HG03280 (cell line): ENCODE measurements around the gene JPT1.

Experiments used
- ATAC-seq: cut with Tn5 transposase; IDR thresholded peaks from one replicate; pipeline ENCODE4 v1.9.1; 2021; ENCODE audit warnings: mild to moderate bottlenecking, moderate library complexity; ENCODE audit not compliant: unreplicated experiment

JPT1 gene

DNA sequence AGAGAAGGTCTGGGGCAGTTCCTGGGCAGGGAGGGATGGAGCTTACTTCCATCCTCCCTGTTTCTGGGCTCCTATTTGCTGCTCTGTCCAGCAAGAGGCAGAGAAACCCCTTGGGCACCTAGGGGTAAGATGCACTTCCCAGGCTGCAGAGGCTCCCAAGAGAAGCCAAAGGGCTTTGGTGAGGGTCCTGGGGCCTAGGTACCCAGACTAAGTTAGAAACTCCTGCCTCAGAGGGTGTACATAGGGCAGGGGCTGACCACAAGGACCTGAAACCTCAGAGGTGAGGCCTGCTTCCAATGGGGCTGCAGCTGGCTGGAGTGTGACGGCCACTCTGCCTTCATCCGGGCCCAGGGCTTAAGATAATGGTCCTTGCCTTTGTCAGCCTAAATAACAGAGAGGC lies 46.1 kb downstream of the JPT1 start:
- ATAC-seq = no peak

DNA sequence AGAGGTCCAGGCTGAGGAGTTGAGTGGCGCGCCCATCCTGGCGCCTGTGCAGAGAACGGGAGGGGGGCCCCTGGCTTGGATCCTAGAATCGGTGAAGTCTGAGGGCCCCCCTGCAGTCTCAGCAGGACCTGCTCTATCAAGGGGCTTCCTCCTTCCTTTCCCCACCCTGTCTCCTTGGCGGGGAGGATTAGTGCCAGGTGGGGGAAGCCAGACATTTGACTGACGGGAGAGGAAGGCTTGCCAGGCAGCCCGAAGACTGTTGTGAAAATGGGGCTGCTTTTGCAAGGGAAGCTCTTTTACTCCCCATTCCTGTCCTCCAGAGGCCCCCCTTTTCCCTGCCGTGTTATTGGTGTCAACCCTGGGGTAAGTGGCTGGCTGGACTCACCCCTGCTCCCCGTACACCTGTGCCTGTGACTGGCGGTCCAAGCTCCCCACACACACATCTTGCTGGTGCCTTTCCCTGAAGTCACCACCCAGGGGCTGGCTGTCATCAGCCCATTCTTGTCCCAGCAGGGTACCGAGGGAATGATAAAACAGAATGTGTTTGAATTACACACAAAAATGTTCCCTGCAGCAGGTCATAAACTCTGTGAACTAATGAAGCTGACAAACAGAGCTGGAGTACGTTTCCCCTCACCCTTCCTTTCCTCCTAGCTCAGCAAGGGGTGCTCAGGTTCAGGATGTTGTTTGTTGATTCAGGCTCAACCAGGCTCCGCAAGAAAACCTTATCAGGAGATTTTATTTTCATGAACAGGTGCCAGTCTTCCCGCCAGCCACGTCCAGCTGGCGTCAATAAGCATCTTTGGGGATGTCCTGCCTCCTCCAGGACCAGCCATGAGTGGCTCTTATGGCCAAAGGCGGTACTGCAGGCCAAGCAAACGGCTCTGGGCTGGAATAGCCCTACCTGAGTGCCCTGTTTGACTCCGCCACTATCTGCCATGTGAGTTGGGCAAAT lies 48.9 kb downstream of the JPT1 start:
- no peak for ATAC-seq

DNA sequence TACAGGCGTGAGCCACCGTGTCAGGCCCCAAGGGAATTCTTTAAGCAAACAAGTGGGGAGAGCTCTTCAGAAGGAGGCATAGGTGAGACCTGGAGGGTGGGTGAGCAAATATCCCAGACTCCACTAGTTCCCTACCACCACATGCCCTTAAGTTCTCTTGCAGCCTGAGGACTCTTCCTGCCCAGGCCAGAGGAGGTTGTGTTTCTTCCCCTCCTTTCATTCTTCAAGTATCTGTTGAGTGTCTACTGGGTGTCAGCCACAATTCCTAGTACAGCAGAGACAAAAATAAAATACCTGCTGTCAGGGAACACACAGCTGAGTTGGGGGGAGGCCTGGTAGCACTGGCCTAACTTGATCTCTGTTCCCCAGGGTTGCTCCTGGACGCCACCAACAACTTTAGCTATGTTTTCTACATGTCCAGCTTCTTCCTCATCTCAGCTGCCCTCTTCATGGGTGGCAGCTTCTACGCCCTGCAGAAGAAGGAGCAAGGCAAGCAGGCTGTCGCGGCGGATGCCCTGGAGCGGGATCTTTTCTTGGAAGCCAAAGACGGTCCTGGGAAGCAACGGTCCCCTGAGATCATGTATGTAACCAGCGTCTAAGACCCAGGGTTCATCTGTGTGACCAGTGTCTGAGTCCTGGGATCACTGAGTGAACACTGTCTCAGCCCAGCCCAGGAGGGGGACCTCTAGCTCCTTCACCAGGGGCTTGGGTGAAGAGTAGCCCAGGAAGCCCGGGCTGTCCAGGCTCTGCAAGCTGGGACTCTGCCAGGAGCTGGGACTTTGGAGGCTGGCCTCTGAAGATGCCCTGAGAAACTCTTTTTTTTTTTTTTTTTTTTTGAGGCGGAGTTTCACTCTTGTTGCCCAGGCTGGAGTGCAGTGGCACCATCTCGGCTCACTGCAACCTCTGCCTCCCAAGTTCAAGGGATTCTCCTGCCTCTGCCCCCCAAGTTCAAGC lies 50.4 kb downstream of the JPT1 start:
- no peak for ATAC-seq

DNA sequence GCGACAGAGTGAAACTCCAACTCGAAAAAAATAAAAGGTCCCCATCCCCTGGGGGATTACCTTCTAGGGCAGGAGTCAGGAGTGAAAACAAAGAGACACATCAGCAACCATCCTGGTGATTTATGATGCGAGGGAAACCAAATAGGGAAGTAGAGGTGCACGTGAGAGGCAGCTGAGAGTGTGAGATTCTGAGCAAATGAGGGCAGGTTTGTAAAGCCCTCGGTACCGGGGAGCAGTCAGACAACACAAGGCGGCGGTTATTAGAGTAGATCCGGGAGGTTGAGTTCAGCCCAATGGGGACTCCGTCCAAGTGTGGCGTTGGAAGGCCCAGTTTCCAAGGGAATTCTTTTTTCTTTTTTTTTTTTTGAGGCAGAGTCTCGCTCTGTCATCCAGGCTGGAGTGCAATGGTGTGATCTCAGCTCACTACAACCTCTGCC lies 51.9 kb downstream of the JPT1 start:
- ATAC-seq = no peak

DNA sequence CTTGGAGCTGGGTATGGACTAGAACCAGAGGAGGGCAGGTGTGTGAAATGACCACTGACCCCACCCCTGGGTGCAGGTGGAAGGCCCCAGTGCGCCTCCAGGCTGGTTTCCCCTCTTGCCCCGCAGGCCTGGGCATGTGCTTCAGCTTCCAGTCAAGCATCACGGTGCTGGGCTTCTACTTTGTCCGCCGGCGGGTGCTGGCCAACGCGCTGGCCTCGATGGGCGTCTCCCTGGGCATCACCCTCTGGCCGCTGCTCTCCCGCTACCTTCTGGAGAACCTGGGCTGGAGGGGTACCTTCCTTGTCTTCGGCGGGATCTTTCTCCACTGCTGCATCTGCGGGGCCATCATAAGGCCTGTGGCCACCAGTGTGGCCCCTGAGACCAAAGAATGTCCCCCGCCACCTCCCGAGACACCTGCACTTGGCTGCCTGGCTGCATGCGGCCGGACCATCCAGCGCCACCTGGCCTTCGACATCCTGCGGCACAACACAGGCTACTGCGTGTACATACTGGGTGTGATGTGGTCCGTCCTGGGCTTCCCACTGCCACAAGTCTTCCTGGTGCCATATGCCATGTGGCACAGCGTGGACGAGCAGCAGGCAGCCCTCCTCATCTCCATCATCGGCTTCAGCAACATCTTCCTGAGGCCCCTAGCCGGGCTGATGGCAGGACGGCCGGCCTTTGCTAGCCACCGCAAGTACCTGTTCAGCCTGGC lies 54.3 kb downstream of the JPT1 start:
- no peak for ATAC-seq

DNA sequence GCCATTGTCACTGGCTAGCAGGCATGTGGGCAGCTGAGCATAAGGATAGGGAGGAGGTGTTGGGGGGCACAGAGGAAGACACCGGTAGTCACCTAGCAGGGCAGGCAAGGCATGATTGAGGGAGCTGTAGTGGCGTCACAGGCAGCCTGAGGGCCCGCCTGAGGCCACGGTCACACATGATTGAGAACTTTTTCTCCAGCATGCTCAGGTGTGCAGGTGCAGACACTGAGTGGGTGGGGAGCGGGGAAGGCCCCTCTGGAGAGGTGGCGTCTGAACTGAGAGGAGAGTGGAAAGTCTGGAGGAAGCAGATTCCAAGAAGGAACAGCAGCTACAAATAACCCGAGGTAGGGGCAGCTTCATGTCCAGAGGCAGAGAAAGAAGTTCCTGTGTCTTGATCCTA lies 55.5 kb downstream of the JPT1 start:
- ATAC-seq = no peak

DNA sequence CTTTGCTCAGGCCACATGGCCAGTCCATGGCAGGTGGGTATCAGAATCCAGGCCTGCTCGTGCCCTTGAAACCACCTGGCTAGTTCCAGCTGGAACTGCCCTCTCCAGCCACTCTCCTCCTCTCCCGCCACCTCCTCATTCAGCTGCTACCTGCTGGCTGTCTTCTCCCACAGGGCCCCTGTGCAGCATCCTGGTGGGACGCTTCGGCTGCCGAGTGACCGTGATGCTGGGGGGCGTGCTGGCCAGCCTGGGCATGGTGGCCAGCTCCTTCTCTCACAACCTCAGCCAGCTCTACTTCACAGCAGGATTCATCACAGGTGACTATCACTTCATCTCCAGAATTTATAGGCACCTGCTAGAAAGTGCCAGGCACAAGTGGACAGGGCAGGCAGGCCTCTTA lies 56.4 kb downstream of the JPT1 start:
- ATAC-seq = no peak

DNA sequence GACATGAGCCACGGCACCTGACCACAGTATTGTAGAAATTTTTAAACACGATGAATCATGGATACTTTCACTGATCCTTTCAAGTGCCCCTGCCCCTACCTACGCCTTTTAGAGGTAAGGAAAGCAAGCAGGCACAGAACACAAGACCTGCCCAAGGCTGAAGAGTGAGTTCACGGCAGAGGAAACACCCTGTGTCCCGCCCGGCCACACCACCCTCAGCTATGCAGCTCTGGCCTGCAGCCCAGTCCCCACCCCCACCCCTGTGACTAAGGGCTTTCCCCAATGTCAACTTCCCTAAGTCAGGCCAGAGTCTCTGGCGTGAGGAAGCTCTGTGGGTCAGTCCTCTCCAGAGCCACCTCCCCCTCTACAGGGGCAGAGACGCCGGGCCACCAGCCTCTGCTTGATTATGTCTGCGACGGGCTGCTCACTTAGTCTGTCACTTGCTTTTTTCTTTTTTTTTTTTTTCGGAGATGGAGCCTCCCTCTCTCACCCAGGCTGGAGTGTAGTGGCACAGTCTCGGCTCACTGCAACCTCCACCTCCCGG lies 58.2 kb downstream of the JPT1 start:
- no peak for ATAC-seq

DNA sequence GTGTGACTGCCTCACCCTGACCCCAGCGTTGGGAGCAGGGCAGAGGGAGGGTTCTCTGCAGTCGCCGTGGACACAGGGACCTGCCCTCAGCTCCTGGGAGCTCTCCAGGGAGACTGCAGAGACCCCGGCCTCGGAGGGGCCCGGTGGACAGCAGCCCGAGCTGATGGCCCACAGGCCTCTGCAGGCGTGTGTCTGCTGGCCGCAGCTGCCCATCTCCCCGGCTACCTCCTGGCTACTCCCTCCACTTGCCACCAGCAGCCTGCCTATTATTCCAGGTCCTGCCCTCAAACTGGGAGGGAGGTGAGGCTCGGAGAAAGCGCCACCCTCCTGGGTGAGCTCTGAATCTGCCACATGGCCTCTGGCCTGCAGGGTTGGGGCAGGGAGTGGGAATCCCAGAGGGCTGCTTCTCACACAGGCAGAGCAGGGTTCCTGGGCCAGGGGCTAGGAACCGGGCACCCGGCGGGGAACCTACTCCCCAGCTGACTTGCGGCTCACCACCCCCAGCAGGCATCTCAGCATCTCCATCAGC lies 59.4 kb downstream of the JPT1 start:
- ATAC-seq = no peak

DNA sequence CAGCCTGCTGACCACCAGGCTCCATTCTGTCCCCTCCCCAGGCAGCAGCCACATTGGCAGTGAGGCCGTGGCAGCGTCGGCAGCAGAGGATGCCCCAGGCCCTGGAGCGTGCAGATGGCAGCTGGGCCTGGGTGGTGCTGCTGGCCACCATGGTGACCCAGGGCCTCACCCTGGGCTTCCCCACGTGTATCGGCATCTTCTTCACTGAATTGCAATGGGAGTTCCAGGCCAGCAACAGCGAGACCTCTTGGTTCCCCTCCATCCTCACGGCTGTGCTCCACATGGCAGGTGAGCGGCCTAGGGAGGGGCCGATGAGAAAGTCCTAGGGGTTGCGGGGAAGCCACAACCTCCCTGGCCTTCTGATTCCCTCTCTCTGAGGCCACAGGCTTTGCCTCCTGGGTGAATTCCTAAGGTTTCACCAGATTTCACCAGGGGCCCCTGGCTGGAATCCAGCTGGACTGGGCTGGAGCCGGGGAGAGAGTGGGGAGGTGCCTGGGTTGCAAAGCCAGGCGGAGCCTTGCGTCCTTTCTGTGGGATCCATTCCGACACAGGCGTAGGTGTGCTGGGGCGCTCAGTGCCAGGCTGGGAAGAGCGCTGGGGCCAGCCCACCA lies 60.7 kb downstream of the JPT1 start:
- no peak for ATAC-seq

DNA sequence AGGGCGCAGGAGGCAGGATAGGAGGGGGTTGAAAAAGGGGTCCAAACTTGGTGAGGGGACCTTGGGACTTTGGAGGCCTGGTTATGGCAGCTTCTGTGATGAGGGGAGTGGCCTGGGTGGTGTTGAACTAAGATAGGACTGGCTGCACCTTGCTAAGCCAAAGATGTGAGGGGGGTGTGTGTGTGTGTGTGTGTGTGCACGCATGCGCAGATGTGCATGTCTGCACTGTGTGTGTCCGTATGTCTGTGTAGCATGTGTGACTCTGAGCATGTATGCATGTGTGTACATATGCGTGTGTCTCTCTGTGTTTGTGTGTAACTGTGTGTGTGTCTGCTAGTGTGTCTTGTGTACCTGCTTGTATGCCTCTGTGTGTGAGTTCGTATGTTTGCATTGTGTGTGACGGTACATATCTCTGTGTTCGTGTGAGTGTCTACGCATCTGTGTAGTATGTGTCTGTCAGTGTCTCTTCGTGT lies 62.4 kb downstream of the JPT1 start:
- ATAC-seq = no peak

DNA sequence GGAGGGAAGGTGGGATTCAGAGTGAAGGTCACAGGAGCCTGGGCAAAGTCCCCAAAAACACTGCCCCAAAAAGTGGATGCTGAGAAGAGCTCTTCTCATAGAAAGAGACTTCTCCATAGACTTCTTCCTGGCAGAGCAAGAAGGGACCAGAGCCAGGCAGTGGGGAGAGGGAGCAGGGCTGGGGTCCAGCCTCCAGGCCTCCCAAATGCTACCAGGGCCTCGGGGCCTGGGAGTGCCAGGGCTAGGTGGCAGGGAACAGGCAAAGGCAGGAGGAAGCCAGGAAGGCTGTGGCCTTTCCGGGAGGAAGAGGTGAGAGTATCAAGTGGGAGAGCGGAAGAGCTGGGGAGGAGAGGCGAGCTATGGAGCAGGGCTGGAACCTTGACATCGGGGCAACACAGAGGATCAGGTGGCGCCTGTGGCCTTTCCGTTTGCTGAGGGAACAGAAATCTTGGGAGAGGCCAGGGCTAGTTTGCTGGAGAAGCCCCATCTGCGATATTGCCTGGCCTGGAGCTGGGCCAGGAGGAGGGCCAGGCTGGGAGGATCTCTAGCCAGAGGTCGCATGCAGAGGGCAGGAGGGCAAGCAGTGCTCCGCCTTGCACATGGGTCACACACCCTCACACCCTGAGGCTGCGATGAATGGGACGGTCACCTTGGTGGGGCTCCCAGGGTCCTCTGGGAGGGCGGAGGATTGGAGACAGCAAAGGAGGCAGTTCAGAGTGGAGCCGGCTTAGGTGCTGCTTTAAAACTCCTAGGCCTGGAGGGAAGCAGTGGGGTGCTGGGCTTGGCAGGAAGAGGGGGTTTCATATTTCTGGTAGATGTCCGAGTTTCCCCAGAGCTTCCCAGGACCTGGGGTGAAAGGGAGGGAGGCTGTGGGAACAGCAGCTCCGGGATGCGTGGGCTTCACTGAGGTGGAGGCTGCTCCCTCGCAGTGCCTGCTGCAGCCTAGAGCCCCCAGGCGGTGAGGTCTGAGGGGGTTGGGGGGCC lies 63.1 kb downstream of the JPT1 start:
- no peak for ATAC-seq

DNA sequence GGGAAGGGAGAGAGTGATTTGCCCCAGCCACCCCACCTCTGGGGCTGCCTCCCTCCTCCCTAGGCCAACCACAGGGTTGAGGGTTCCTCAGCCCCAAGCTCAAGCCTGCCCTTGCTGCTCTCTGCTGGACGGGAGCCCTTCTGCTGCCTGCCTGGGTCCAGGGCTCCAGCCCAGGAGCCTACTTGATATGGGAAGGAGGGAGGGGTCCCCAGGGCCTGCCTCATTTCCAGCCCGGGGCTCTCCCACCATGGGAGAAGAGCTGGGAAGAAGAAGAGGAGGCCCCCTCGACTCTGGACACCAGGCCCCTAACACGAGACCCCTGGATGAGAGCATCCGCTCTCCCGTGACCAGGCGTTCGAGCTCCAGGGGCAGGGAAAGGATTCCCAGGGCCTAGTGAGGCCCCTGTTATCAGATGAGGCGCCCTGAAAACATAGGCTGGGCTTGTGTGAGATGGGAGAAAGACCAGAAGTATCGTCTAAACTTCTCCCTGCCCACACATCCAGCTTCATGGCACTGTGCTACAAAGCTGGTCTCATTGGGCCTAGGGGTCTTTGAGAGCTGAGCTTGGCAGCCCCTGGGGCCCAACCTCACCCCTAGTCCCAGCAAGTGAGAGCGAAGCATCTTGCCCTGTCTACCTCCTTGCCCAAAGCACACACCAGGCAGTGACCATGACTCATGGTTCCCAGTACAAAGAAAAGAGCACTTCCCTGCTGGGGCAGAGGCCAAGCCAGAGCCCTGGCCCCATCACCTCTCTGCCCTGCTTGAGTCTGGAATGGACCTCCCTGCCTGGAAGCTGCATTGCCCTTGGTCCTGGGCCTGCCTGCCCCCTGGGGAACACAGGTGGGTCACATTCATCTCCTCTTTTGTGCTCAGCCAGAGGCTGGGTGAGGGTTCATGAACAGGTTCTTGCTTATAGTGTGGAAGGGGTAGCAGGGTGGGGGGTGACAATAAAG lies 65.6 kb downstream of the JPT1 start:
- no peak for ATAC-seq

DNA sequence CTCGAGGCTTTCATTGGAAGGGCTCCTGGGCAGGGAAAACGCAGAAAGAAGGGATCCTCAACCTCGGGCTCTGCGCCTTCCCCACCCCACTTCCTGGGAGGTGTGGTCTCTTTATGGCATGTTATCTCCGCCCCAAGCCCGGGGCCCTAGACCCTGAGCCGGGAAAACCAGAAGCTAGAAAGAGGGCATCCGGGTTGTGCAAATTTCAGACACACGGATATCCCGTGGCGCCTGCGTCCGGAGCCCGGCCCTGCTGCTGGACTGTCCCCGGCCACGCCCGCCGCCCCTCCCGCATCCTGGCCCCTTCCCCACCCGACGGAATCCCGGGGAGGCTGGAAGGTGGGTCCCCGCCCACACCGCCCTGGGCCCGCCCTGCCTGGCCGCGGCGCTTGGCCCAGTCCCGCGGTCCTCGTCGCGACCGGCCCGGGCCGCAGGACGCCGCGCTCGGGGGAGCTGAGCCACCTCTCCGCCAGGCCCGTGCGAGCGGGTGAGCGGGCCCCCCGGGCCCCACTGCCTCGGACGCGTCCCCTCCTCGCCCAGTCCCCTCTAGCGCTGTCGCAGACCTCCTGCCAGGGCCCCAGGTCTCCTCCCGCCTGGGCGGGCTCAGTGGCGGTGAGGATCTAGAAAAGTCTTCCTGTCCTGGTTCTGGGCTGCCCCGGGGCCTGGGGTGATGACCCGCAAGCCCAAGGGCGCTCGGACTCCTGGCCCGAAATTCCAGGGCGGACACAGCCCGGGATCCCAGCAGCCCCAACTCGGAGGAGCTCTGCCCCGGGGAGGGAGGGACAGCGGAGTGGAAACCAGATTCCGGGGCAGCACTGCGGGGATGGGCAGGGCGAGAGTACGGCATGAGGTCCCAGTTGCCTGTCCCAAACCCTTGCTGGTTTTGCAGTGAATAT lies 66.5 kb downstream of the JPT1 start, which contains the start of gene SLC16A5:
Gene SLC16A5, plus strand, starts transcription at position 397 of the 896 bp plus-strand sequence. CDS start 5,683 bp downstream, outside the sequence.
- ATAC-seq = no peak

DNA sequence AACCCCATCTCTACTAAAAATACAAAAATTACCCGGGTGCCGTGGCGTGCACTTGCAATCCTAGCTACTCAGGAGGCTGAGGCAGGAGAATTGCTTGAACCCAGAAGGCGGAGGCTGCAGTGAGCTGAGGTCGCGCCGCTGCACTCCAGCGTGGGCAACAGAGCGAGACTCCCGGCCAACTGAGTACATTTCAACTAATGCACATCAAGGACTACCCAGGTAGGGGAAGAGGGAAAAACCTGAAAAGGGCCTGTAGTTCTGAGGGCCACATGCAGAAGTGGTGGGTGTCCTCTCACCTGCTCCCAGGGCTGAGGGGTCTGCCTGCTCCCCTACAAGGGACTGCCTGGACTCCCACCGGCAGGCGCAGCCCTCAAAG lies 67.1 kb downstream of the JPT1 start:
- no peak for ATAC-seq

DNA sequence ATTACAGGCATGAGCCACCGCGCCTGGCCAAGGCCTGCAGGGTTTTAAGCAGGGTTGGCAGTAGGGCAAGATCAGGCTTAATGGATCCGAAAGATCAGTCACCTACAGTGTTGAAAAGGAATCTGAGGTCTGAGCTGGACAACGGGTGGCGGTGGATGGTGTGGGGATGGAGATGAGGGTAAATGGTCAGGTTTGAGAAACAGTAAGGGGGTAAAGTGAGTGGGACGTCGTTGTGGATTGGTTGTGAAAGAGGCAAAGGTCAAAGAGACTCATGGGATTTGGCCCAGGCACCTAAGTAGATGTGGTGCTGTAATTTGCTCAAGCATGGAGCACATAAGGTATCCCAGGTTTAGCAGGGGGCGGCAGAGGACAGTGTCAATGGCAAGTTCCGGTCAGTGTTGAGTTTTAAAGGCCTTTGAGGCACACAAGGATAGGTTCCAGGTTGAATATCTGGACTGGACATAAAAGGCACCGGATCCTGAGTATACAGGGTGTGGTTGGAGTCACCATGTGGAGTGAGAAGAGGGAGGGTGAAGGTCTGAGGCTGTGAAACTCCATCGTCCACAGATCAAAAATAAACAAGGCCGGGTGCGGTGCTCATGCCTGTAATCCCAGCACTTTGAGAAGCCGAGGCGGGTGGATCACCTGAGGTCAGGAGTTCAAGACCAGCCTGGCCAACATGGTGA lies 67.7 kb downstream of the JPT1 start:
- no peak for ATAC-seq
